Heart left ventricle (tissue), 16 donors: ENCODE data around the gene LDAF1. TPM values are rescaled to one million over a fixed set of nuclear protein-coding genes. Genes with fewer than 3 reads are reported as not detected.

Experiments
- ATAC-seq, 4 donors: fragments of 200-7000 bp; cut with Tn5 transposase; one replicate each; pipeline ENCODE4 v1.9.1; 2020 to 2022; ENCODE audit warnings: moderate library complexity in 4 of 4, mild to moderate bottlenecking in 3 of 4, moderate number of reproducible peaks in 1 of 4
- DNase-seq, 5 donors: peaks; one replicate each; pipeline ENCODE4 v3.0.0-alpha.2; 2020
- H3K27ac ChIP-seq, 12 donors: fragments of 200-600 bp; sonication (generic) in 4 of 12; one replicate each; pipeline versions ENCODE4 v1.5.0 to v1.8.0; 2016 to 2022; ENCODE audit warnings: mild to moderate bottlenecking in 2 of 12
- H3K27me3 ChIP-seq, 9 donors: fragments of 200-600 bp; sonication (generic) in 2 of 9; one replicate each; pipeline versions ENCODE4 v1.5.1 to v1.8.0; 2016 to 2022; ENCODE audit warnings: mild to moderate bottlenecking in 3 of 9
- H3K36me3 ChIP-seq, 9 donors: fragments of 200-600 bp; sonication (generic) in 2 of 9; one replicate each; pipeline versions ENCODE4 v1.5.0 to v1.8.0; 2018 to 2022; ENCODE audit warnings: mild to moderate bottlenecking in 2 of 9
- H3K4me1 ChIP-seq, 12 donors: fragments of 200-600 bp; sonication (generic) in 4 of 12; one replicate each; pipeline versions ENCODE4 v1.5.0 to v1.8.0; 2016 to 2022; ENCODE audit warnings: mild to moderate bottlenecking in 3 of 12
- H3K4me3 ChIP-seq, 12 donors: fragments of 200-600 bp; sonication (generic) in 4 of 12; one replicate each; pipeline versions ENCODE4 v1.5.0 to v1.8.0; 2017 to 2022; ENCODE audit warnings: mild to moderate bottlenecking in 9 of 12, moderate library complexity in 4 of 12
- H3K9me3 ChIP-seq, 12 donors: fragments of 200-600 bp; sonication (generic) in 4 of 12; one replicate each; pipeline versions ENCODE4 v1.5.0 to v1.8.0; 2016 to 2022; ENCODE audit warnings: mild to moderate bottlenecking in 1 of 12
- CTCF ChIP-seq, 12 donors: fragments of 200-600 bp; sonication (generic) in 4 of 12; IDR thresholded peaks; one replicate each; pipeline versions ENCODE4 v1.5.0 to v1.8.0; 2018 to 2022; ENCODE audit warnings: antibody characterized with exemption in 12 of 12, mild to moderate bottlenecking in 5 of 12
- POLR2A ChIP-seq, 2 donors: fragments of 450-650 bp; IDR thresholded peaks; one replicate each; pipeline ENCODE4 v1.6.1; 2017; ENCODE audit warnings: antibody characterized with exemption in 2 of 2, mild to moderate bottlenecking in 2 of 2, moderate library complexity in 2 of 2
- WGBS, 4 donors: extraction: QIAGEN DNeasy Blood & Tissue Kit in 2 of 4; methylation state at CpG; one replicate each; pipeline versions ENCODE4 v1.1.5 to v1.1.7; 2013 to 2018; 5-methylcytosine and 5-hydroxymethylcytosine counted together
- intact Hi-C, 10 donors: fragments of 100-400 bp; cut with DNase I; formaldehyde crosslinking; loops; one replicate each; pipeline versions ENCODE4 v1.11.1 to v1.14.2; 2022
- polyA plus RNA-seq, 2 donors: library from polyadenylated mRNA; stranded (reverse); fragments of 200-250 nt; gene quantifications; one replicate each; pipeline ENCODE4 v1.2.3, GENCODE V29; 2013
- total RNA-seq, 9 donors: library from RNA; depleted of rRNA in 2 of 9; stranded (reverse); fragments of >200 nt in 2 of 9; fragmentation: NEBNext Ultra II Directional in 3 of 9; extraction: Animal tissue kit (Norgen Biotek cat#: 25700) in 3 of 9; gene quantifications; one replicate each; pipeline versions ENCODE4 v1.1.0 to v1.2.4, GENCODE V29; 2016 to 2023
- donor health status: ischemic (EF 13 %, LVEDD 7.1; RV severe dilation, severe dysfunction).
- donor health status: healthy with polysubstance abuse.
- donor health status: DM: no; HTN: yes; CAD: no.
- donor health status: DM: no; HTN: no; CAD: no.
- donor health status: ischemic (EF 25% LVEDD 6.9; RV normal size, moderate dysfunction).
- donor health status: ischemic (EF 25% LVEDD 5.7; RV mildly dilated, moderate dysfunction).
- donor health status: healthy.
- donor health status: DM: yes; HTN: yes; CAD: no.
- donor health status: ischemic (EF 35%, LVEDD 5.7; RV mildly dilated, moderate dysfunction).
- donor health status: nonischemic (EF 11% LVEDD 7.7; RV severe dilation, severe dysfunction).
- donor health status: DM: yes; HTN: yes; CAD: no.
- donor health status: PGD.
- donor health status: ischemic (EF 29% LVEDD 5.4; RV normal size, mild dysfunction).
- donor health status: nonischemic (EF 23%, LVEDD 6.1; RV moderate dilation, normal function).

The LDAF1 gene
- total and polyA plus RNA-seq, 11 donors = 31.0 to 334 (median 138) TPM

DNA sequence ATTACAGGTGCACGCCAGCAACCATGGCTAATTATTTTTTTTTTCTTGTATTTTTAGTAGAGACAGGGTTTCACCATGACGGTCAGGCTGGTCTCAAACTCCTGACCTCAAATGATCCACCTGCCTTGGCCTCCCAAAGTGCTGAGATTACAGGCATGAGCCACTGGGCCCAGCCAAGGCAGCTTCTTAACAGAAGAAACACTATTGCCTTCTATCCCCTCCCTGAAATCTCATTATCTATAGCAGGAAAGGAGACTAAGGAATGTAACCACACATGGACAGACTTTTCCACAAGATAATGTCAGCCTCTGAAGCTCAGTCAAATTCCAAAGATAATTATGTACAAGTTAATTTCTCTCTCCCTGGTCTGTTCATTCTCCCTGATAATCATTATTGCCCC lies 58.6 kb downstream of the LDAF1 start:
- Histone ChIP-seq H3K4me1 (no peaks in the 10 kb centered on the region), H3K27ac (no peak overlapping the region), H3K27me3 (peaks cover 0 to 44% (median 0%) of the 10 kb centered on the region in 9 donors), H3K9me3 (no peaks in the 10 kb centered on the region), H3K36me3 (no peaks in the 10 kb centered on the region), H3K4me3 (no peak overlapping the region)
- intact Hi-C loops = no loop called here
- TF ChIP-seq CTCF (IDR thresholded peaks at IDR 0.05) (no peak), POLR2A (IDR thresholded peaks at IDR 0.05) (no peak)
- DNase-seq (no peak), ATAC-seq (no peak)
- 70 to 75% (median 72%) methylated on average over 2 of the region's 2 CpGs for WGBS, 4 donors

- H3K4me1 ChIP-seq = no peaks in the 10 kb centered on the region
- no peak for ATAC-seq
- no peaks in the 10 kb centered on the region for H3K36me3 ChIP-seq
- 55 to 68% (median 58%) methylated on average over 7 of the region's 7 CpGs for WGBS, 4 donors
- no peak overlapping the region for H3K27ac ChIP-seq
- TF ChIP-seq POLR2A (IDR thresholded peaks at IDR 0.05) (no peak), CTCF (IDR thresholded peaks at IDR 0.05) (no peak)
- no peak for DNase-seq
- H3K27me3 ChIP-seq = peaks cover 0 to 38% (median 0%) of the 10 kb centered on the region in 9 donors
- H3K4me3 ChIP-seq = no peak overlapping the region
- no peaks in the 10 kb centered on the region for H3K9me3 ChIP-seq
- intact Hi-C loops = no loop called here
Observed at GRCh38 chr16:21218153-21218552, 59.7 kb downstream of the LDAF1 start.

DNA sequence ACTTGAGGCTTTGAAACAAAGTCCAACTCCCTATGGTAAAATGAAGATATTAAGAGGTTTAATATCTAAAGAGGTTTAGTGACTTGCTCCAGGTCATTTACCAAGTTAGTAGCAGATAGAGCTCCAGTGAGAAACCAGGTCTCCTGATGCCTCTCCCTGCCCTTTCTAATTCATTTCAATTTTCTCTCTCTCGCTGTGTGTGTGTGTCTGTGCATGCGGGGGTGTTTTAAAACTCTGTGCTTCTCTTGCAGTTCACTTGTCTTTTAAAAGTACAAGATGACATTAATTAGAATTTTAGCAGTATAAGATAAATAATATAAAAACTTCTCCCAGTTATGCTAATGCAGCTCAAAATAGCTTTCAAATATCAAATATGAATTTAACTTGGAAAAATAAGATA lies 61.1 kb downstream of the LDAF1 start:
- Histone ChIP-seq H3K36me3 (no peaks in the 10 kb centered on the region), H3K27me3 (peaks cover 0 to 32% (median 0%) of the 10 kb centered on the region in 9 donors), H3K9me3 (no peaks in the 10 kb centered on the region), H3K4me1 (no peaks in the 10 kb centered on the region), H3K27ac (no peak overlapping the region), H3K4me3 (no peak overlapping the region)
- 92 to 98% (median 97%) methylated on average over 2 of the region's 2 CpGs for whole genome bisulfite sequencing, 4 donors
- intact Hi-C loops = no loop called here
- DNase-seq (no peak), ATAC-seq (no peak)
- TF ChIP-seq POLR2A (IDR thresholded peaks at IDR 0.05) (no peak), CTCF (IDR thresholded peaks at IDR 0.05) (no peak)

- no peaks in the 10 kb centered on the region for H3K36me3 ChIP-seq
- no peaks in the 10 kb centered on the region for H3K4me1 ChIP-seq
- DNase-seq (no peak), ATAC-seq (no peak)
- TF ChIP-seq POLR2A (IDR thresholded peaks at IDR 0.05) (no peak), CTCF (IDR thresholded peaks at IDR 0.05) (no peak)
- H3K4me3 ChIP-seq = no peak overlapping the region
- 65 to 67% (median 66%) methylated on average over 4 of the region's 4 CpGs for WGBS, 4 donors
- H3K9me3 ChIP-seq = no peaks in the 10 kb centered on the region
- intact Hi-C loops = no loop called here
- no peak overlapping the region for H3K27ac ChIP-seq
- H3K27me3 ChIP-seq = peaks cover 0 to 21% (median 0%) of the 10 kb centered on the region in 9 donors
Observed at GRCh38 chr16:21222495-21223337, 64.2 kb downstream of the LDAF1 start.
